B cell (primary cell): ENCODE data around the gene ARSJ. TPM values are rescaled to one million over a fixed set of nuclear protein-coding genes. Genes with fewer than 3 reads are reported as not detected.

ENCODE experiments used
- ATAC-seq: fragments of 200-7000 bp; cut with Tn5 transposase; one replicate; pipeline ENCODE4 v1.10.0; 2021; ENCODE audit warnings: low read depth, mild to moderate bottlenecking, moderate number of reproducible peaks, moderate library complexity
- CTCF ChIA-PET: fragments of 350-600 bp; sonication (Branson Sonifier 250); formaldehyde crosslinking; loops from one replicate; lab custom pipeline; 2021; ENCODE audit warnings: antibody characterized with exemption, inconsistent platforms; lab: Charles Lee
- POLR2A ChIA-PET: fragments of 350-600 bp; sonication (Branson Sonifier 250); formaldehyde crosslinking; loops from one replicate; lab custom pipeline; 2021; ENCODE audit warnings: antibody characterized with exemption; lab: Charles Lee
- DNase-seq: peaks from one replicate; pipeline ENCODE4 v3.0.0; 2013
- H2AFZ ChIP-seq: 2 replicates; pipeline ENCODE4 v1.6.1; 2012; ENCODE audit warnings: mild to moderate bottlenecking, low read depth, low read length; ENCODE audit not compliant: insufficient read depth, poor library complexity, severe bottlenecking
- H3K27ac ChIP-seq, 2 donors: 1 replicate in 1 of 2; 2 replicates in 1 of 2; pipeline ENCODE4 v1.5.1; 2012 to 2013; ENCODE audit warnings: low read length in 2 of 2, mild to moderate bottlenecking in 2 of 2, moderate library complexity in 1 of 2
- H3K27me3 ChIP-seq, 4 experiments: fragments of 200-600 bp in 1 of 4; sonication (generic) in 1 of 4; replicated peaks in 1 of 4; 1 replicate in 2 of 4; 2 replicates in 2 of 4; pipeline versions ENCODE4 v1.6.1 to v1.7.0; 2013 to 2016; ENCODE audit warnings: low read length in 3 of 4, mild to moderate bottlenecking in 2 of 4, mixed read lengths in 1 of 4, moderate library complexity in 1 of 4; ENCODE audit not compliant: insufficient read depth in 4 of 4, control insufficient read depth in 3 of 4; ENCODE audit errors: control extremely low read depth in 1 of 4
- H3K36me3 ChIP-seq, 2 experiments: replicated peaks in 1 of 2; 1 replicate in 1 of 2; 2 replicates in 1 of 2; pipeline versions ENCODE4 v1.6.1 to v1.7.1; 2013; ENCODE audit warnings: low read length in 1 of 2; ENCODE audit not compliant: insufficient read depth in 2 of 2, control insufficient read depth in 1 of 2; ENCODE audit errors: control extremely low read depth in 1 of 2, extremely low read depth in 1 of 2
- H3K4me1 ChIP-seq, 2 donors: fragments of 200-600 bp in 1 of 2; sonication (generic) in 1 of 2; 1 replicate in 1 of 2; 2 replicates in 1 of 2; pipeline versions ENCODE4 v1.5.1 to v1.6.1; 2013 to 2017; ENCODE audit warnings: low read length in 2 of 2; ENCODE audit not compliant: control insufficient read depth in 2 of 2, insufficient read depth in 2 of 2
- H3K4me2 ChIP-seq: replicated peaks from 2 replicates; pipeline ENCODE3; 2012; ENCODE audit warnings: mild to moderate bottlenecking, low read depth, low read length; ENCODE audit not compliant: poor library complexity, severe bottlenecking
- H3K4me3 ChIP-seq, 5 experiments: fragments of 200-600 bp in 1 of 5; sonication (generic) in 1 of 5; 1 replicate in 3 of 5; 2 replicates in 2 of 5; pipeline versions ENCODE4 v1.5.1 to v1.7.0; 2011 to 2016; ENCODE audit warnings: low read length in 4 of 5, mild to moderate bottlenecking in 4 of 5, low read depth in 2 of 5, control low read depth in 1 of 5, moderate library complexity in 1 of 5; ENCODE audit not compliant: insufficient read depth in 1 of 5; ENCODE audit errors: control extremely low read depth in 1 of 5, extremely low read depth in 1 of 5
- H3K79me2 ChIP-seq: fragments of 200-600 bp; sonication (generic); one replicate; pipeline ENCODE4 v1.6.0; 2016; ENCODE audit warnings: low read length; ENCODE audit not compliant: control insufficient read depth, insufficient read depth
- H3K9ac ChIP-seq: fragments of 200-600 bp; sonication (generic); 2 replicates; pipeline ENCODE4 v1.6.1; 2017; ENCODE audit warnings: mild to moderate bottlenecking, low read length, moderate library complexity
- H3K9me3 ChIP-seq, 3 donors: one replicate each; pipeline versions ENCODE4 v1.6.1 to v1.7.1; 2013; ENCODE audit warnings: low read length in 2 of 3; ENCODE audit not compliant: control insufficient read depth in 2 of 3, insufficient read depth in 1 of 3; ENCODE audit errors: control extremely low read depth in 1 of 3
- H4K20me1 ChIP-seq: 2 replicates; pipeline ENCODE4 v1.6.0; 2012; ENCODE audit warnings: mild to moderate bottlenecking, low read length; ENCODE audit not compliant: insufficient read depth, control insufficient read depth, poor library complexity, severe bottlenecking
- H3K27ac Mint-ChIP-seq: one replicate; pipeline ENCODE4 v1.8.0; 2021; ENCODE audit warnings: mixed read lengths
- H3K27me3 Mint-ChIP-seq: one replicate; pipeline ENCODE4 v1.8.0; 2021; ENCODE audit warnings: mixed read lengths
- H3K4me1 Mint-ChIP-seq: one replicate; pipeline ENCODE4 v1.8.0; 2021; ENCODE audit warnings: mixed read lengths
- H3K4me3 Mint-ChIP-seq: one replicate; pipeline ENCODE4 v1.8.0; 2021; ENCODE audit warnings: mixed read lengths
- H3K9me3 Mint-ChIP-seq: one replicate; pipeline ENCODE4 v1.8.0; 2022; ENCODE audit warnings: mixed read lengths; ENCODE audit not compliant: insufficient read depth
- CTCF ChIP-seq: fragments of 200-600 bp; IDR thresholded peaks from one replicate; pipeline ENCODE4 v1.8.0; 2022; ENCODE audit warnings: antibody characterized with exemption, mild to moderate bottlenecking
- EZH2 ChIP-seq: IDR thresholded peaks from 2 replicates; pipeline ENCODE4 v1.6.1; 2012; ENCODE audit warnings: borderline replicate concordance, low read depth, mild to moderate bottlenecking, moderate library complexity, low read length; ENCODE audit not compliant: insufficient read depth, poor library complexity, severe bottlenecking
- WGBS: methylation state at CpG from one replicate; pipeline ENCODE4 v1.1.5; 2013; ENCODE audit warnings: missing lambda C conversion rate; ENCODE audit not compliant: insufficient coverage; 5-methylcytosine and 5-hydroxymethylcytosine counted together
- intact Hi-C: fragments of 100-400 bp; cut with micrococcal nuclease; formaldehyde crosslinking; loops from one replicate; pipeline ENCODE4 v1.10.0; 2022
- polyA plus RNA-seq: library from polyadenylated mRNA; depleted of rRNA; stranded (reverse); fragments of >200 nt; gene quantifications from 2 replicates; pipeline ENCODE4 v1.2.3, GENCODE V29; 2012
- total RNA-seq, 2 donors: library from RNA; stranded (reverse); fragments of 120-200 nt in 1 of 2; gene quantifications; 1 replicate in 1 of 2; 2 replicates in 1 of 2; pipeline versions ENCODE4 v1.2.3 to v1.2.4, GENCODE V29; 2013 to 2022

Gene ARSJ
- total and polyA plus RNA-seq, 2 donors (not counting 1 experiment from before 2014, with no cell fraction given): not detected

- CTCF ChIA-PET: no interaction called here
These were observed 32.0 kb downstream of the ARSJ start for GRCh38 chr4:113947484-113947883.

GRCh38 chr4:113945906-113946305 lies 33.5 kb downstream of the ARSJ start:
- no peak overlapping the region for H2AFZ ChIP-seq
- H3K36me3 ChIP-seq: no peaks in the 10 kb centered on the region
- intact Hi-C loops: no loop called here
- 90% methylated on average over 1 of the region's 1 CpG for WGBS
- TF ChIP-seq CTCF (no peak), EZH2 (no peak)
- H3K4me1 ChIP-seq: no peaks in the 10 kb centered on the region
- Mint-ChIP-seq H3K4me1 (no peaks in the 10 kb centered on the region), H3K4me3 (no peak overlapping the region), H3K27me3 (peaks cover 10% of the 10 kb centered on the region), H3K9me3 (no peaks in the 10 kb centered on the region), H3K27ac (no peak overlapping the region)
- ATAC-seq (no peak), DNase-seq (no peak)
- peaks cover 0 to 5% (median 3%) of the 10 kb centered on the region in 4 experiments for H3K27me3 ChIP-seq
- no peak overlapping the region for H3K9ac ChIP-seq
- ChIA-PET POLR2A (no interaction called here), CTCF (no interaction called here)
- no peaks in the 10 kb centered on the region for H3K79me2 ChIP-seq
- no peak overlapping the region for H3K27ac ChIP-seq
- no peak overlapping the region for H3K4me2 ChIP-seq
- no peak overlapping the region for H3K4me3 ChIP-seq
- H4K20me1 ChIP-seq: no peaks in the 10 kb centered on the region
- no peaks in the 10 kb centered on the region for H3K9me3 ChIP-seq

More at GRCh38 chr4:113947484-113947883, 32.0 kb downstream of the ARSJ start:
- Mint-ChIP-seq H3K27me3 (peaks cover 12% of the 10 kb centered on the region), H3K9me3 (no peaks in the 10 kb centered on the region), H3K4me1 (no peaks in the 10 kb centered on the region), H3K4me3 (no peak overlapping the region), H3K27ac (no peak overlapping the region)
- intact Hi-C loops: no loop called here
- TF ChIP-seq EZH2 (no peak), CTCF (no peak)
- no peak overlapping the region for H3K4me2 ChIP-seq
- POLR2A ChIA-PET: no interaction called here
- H3K79me2 ChIP-seq: no peaks in the 10 kb centered on the region
- H3K9me3 ChIP-seq: no peaks in the 10 kb centered on the region
- no CpG with 5 or more reads among the region's 1 CpG for WGBS
- H3K9ac ChIP-seq: no peak overlapping the region
- H4K20me1 ChIP-seq: no peaks in the 10 kb centered on the region
- no peaks in the 10 kb centered on the region for H3K4me1 ChIP-seq
- no peak overlapping the region for H3K4me3 ChIP-seq
- H3K36me3 ChIP-seq: no peaks in the 10 kb centered on the region
- H3K27ac ChIP-seq: no peak overlapping the region
- ATAC-seq (no peak), DNase-seq (no peak)
- H3K27me3 ChIP-seq: peaks cover 0 to 9% (median 3%) of the 10 kb centered on the region in 4 experiments
- H2AFZ ChIP-seq: no peak overlapping the region
